D341Med (cell line): Measurements from ENCODE around the gene SPANXN5.
"Not testable (repeated sequence)": the region's sequence is repeated elsewhere in the genome, so short reads cannot be mapped to it uniquely, and the experiment has no call there.

Experiments
- DNase-seq: peaks from one replicate; pipeline ENCODE4 v3.0.0; 2012; ENCODE audit warnings: low spot score

The SPANXN5 gene, protein sequence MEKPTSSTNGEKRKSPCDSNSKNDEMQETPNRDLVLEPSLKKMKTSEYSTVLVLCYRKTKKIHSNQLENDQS

DNA sequence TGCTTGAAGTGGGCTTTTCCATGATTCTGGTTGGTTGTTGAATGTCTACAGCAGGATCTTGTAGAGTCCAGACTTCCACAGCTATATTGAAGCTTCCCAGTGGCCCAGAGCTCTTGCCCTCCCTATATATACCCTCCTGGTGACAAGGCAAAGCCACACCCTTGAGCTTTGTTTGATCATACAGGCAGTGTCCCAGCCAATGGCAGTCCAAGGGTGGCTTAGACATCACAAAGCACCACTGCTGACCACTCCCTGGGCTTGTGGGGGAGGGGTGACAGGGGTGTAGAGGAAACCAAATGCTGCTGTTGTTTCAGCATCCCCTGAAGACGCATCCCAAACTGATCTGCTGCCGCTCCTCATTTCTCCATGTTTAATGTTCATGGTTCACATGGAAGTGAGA lies at the start of gene SPANXN5:
SPANXN5 (minus strand) TSS at position 101 of the 400 bp plus-strand sequence; CDS start at position 22, 79 bp downstream.
- DNase-seq, result not testable (repeated sequence)

DNA sequence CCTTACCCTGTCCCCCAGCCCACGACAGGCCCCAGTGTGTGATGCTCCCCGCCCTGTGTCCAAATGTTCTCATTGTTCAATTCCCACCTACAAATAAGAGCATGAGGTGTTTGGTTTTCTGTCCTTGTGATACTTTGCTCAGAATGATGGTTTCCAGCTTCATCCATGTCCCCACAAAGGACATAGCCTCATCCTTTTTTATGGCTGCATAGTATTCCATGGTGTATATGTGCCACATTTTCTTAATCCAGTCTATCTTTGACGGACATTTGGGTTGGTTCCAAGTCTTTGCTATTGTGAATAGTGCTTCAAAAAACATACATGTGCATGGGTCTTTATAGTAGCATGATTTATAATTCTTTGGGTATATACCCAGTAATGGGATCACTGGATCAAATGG lies 46.4 kb upstream of the SPANXN5 start:
- DNase-seq, result not testable (repeated sequence)

DNA sequence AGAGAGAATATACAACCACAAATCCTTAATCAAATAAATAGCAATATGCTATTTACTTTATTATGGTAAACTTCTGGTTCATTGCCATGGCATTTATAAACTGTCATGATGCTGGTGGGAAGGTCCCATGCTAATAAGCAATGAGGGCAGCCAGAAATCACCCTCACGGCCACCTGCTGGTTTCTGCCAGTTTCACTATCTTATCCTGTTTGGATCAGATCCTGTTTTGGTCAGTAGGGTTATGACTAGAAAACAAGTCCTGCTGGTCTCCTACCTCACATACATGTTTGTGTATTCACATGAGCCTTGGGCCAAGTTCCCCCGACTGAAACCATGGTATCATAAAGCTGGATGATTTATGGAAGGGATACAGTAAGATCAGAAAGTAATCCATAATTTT lies 41.9 kb upstream of the SPANXN5 start:
- no peak for DNase-seq

DNA sequence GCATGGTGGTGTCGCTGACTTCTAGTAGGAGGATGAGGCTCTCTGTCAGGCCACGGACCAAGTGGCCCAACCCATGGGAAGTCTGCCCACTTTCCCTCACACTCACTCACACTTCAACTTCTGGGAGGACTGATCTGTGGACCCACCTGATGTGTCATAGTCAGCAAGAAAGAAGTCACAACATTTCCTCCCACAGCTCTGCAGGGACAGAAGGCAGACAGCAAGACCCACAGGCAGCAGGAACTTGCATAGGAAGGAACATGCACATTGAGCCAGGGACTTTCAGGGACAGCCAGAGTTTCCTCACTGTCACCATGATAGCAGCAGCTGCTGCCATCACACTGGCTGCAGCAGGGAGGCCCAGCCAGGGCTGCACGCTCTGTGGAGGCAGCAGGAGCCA lies 33.3 kb upstream of the SPANXN5 start:
- no peak for DNase-seq

DNA sequence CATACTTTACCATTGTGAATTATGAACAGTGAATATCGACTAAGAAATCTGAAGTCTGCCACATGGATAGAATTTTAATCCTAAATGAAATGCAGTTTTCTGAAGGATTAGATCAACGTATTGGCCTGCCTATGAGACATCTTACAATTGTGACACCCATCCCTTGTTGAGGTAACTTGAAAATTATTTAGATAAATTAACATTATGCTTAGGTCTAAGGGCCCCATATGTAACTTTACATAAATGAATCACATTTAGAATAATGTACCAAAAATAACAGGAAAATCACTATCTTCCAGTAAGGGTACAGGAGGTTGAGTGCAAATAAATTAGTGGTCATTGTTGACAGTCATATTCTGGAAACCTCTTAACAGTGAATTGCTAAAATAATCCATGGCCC lies 27.4 kb upstream of the SPANXN5 start:
- DNase-seq, result no peak

DNA sequence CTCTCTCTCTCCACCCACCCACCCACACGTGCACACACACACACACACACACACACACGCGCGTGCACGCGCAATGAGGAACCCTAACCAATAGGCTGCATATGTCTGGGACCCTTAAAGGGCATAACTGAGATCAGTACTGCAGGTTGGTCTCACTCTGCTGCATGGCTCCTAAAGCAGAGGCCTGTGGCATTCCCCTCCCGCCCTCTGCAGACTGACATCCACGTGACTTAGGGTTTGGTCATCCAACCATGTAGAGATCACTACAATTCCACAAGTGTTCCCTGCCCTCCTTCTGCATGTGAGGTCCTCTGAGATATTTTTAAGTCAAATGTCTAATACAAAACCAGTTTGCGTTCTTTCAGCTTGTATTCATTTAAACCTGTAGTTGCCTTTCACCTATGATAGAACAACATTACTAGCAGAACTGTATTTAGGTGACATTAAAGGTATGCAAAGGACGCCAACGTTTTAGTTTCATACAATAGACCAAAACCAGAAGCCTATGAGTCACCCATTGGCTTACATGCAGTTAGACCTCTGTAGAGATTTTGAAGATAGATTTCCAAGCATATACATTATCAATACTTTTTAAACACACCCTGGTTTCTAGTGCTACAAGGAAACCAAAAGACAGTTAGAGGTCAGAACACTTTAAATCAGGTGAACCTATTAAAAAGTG lies 24.0 kb upstream of the SPANXN5 start:
- no peak for DNase-seq

DNA sequence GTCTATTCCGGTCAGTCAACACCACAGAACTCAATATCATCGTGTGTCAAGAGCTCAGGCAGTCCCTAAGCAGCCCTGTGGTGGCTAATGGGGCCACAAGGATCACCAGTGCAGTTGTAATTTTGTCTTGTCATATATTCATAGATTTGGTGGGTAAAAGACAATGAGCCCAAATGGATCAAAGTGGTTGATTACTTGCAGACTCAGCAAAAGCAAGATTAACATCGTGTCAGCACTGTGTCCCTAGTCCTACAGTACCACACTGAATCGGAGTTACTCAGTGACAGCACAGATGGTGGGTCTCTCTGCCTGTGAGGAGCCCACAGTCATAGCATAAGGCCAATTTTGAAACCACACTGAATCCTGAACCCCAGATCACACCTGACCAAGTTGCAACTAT lies 22.6 kb upstream of the SPANXN5 start:
- no peak for DNase-seq

DNA sequence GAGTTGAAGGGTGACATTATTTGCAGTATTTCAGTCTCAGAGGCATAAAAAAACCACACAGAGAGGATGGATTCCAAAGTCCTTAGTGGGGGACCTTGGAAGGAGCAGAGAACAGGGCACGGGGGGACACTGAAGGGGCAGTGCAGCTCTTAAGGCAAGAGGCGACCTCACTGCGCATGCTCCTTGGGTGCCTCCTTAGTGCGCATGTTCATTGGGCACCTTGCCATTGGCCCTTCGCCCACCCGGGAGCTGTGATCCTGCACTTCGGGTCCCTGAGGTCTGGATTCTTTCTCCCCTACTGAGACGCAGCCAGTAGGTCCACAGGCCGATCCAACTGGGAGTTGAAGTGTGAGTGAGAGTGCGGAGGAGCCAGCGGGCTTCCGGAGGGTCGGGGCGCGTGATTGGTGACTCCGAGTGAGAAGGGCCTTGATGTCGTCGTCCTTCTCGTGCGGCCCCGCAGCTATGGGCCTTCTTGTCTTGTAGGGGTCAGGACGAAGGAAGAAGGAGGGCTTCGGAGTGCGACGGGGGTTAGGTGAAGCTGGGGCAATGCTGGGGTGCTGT lies 13.9 kb upstream of the SPANXN5 start, which contains the start of gene XAGE5:
XAGE5 (plus strand) TSS at position 223 of the 561 bp plus-strand sequence. CDS start 1,280 bp downstream, outside the sequence.
- no peak for DNase-seq

DNA sequence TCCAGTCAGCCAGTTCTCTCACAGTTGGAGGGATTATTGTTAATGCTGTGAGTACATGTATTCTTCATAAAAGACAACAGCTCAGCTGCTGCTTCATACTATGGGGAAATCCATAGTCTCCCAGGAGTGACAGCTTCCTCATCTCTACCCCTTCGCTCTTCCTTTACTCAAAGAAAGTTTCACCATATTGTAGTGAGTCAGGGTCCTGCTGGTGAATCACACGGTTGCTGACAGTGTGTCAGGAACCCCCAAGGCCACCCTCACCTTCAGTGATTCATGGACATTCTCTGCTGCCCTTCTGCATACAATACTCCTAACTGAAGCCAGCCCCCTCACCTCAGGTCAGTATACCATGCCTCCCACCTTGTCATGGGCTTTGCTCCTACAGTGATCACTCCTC lies 7.6 kb upstream of the SPANXN5 start:
- not testable (repeated sequence) for DNase-seq

DNA sequence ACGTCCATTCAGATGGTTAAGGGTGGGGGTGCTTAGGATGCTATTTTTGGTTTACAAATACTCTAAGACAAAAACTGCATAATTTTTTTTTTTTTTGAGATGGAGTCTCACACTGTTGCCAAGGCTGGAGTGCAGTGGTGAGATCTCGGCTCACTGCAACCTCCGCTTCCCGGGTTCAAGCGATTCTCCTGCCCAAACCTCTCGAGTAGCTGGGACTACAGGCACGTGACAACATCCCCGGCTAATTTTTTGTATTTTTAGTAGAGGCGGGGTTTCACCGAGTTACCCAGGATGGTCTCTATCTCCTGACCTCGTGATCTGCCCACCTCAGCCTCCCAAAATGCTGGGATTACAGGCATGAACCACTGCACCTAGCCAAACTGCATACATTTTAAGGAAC lies 23.7 kb downstream of the SPANXN5 start:
- not testable (repeated sequence) for DNase-seq

DNA sequence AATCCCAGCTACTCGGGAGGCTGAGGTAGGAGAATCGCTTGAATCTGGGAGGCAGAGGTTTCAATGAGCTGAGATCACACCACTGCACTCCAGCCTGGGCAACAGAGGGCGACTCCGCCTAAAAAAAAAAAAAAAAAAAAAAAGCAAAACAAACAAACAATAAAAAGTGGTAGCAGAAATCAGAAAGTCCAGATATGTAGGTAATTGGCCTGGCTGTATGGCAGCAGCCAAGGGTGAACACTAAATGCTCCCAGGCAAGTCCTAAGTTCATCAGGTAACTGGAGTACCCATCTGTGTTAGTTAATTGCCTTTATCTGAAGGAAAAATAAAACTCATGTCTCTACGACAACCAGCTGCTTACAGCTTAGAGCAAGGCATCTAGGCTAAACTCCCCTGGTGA lies 31.2 kb downstream of the SPANXN5 start:
- DNase-seq, result not testable (repeated sequence)

DNA sequence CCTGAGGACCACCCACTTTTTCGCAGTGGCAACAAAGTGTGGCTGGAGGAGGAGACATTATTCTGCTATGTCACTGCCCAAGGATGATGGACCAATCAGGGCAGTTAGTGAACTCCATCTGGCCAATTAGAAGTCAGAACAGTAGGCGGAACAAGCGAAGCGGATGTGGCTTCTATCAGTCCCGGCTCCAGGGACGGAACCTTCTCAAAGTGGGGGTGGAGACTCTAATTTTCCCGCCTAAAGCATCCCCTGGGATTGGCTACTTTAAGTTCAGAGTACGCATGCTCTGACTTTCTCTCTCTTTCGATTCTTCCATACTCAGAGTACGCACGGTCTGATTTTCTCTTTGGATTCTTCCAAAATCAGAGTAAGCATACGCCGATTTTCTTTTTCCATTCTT lies 46.3 kb downstream of the SPANXN5 start, which contains the start of gene SSX2B:
SSX2B (plus strand) TSS at position 301 of the 400 bp plus-strand sequence. CDS start 1,429 bp downstream, outside the sequence.
- not testable (repeated sequence) for DNase-seq
